Bronchial epithelial cell (primary cell): Measurements from ENCODE around the gene PHF14. TPM values are rescaled to one million over a fixed set of nuclear protein-coding genes. Genes with fewer than 3 reads are reported as not detected.
A peak's percentile ranks its signal among the peaks of the same experiment; 100 is the strongest.
"Not testable (repeated sequence)": the region's sequence is repeated elsewhere in the genome, so short reads cannot be mapped to it uniquely, and the experiment has no call there.

Experiments used
- DNase-seq: peaks from one replicate; pipeline ENCODE4 v3.0.0-alpha.2; 2010; ENCODE audit warnings: low read depth
- FAIRE-seq: peaks from 2 replicates; lab custom pipeline; 2011; peaks lifted over from hg19 to GRCh38; lab: Jason Lieb, UNC
- H3K27me3 ChIP-seq: 2 replicates; pipeline ENCODE4 v1.5.1; 2011; ENCODE audit warnings: low read length; ENCODE audit not compliant: control insufficient read depth, insufficient read depth
- H3K36me3 ChIP-seq: 2 replicates; pipeline ENCODE4 v1.5.1; 2011; ENCODE audit warnings: low read length; ENCODE audit not compliant: control insufficient read depth, insufficient read depth
- H3K4me3 ChIP-seq: 2 replicates; pipeline ENCODE4 v1.5.1; 2011; ENCODE audit warnings: mild to moderate bottlenecking, low read depth, low read length, control low read depth
- total RNA-seq: library from RNA; depleted of rRNA; stranded (reverse); fragments of >200 nt; gene quantifications from 2 replicates; pipeline ENCODE4 v1.2.1, GENCODE V29; 2014
- TF ChIP-seq, protein P1 (sequence below): IDR thresholded peaks from 2 replicates; pipeline ENCODE4 v1.5.1; 2011; ENCODE audit warnings: mild to moderate bottlenecking, moderate library complexity, low read length, control low read depth, inconsistent platforms; ENCODE audit not compliant: insufficient read depth, severe bottlenecking

Gene PHF14
- total RNA-seq: 14.8 and 17.4 TPM in 2 replicates

DNA sequence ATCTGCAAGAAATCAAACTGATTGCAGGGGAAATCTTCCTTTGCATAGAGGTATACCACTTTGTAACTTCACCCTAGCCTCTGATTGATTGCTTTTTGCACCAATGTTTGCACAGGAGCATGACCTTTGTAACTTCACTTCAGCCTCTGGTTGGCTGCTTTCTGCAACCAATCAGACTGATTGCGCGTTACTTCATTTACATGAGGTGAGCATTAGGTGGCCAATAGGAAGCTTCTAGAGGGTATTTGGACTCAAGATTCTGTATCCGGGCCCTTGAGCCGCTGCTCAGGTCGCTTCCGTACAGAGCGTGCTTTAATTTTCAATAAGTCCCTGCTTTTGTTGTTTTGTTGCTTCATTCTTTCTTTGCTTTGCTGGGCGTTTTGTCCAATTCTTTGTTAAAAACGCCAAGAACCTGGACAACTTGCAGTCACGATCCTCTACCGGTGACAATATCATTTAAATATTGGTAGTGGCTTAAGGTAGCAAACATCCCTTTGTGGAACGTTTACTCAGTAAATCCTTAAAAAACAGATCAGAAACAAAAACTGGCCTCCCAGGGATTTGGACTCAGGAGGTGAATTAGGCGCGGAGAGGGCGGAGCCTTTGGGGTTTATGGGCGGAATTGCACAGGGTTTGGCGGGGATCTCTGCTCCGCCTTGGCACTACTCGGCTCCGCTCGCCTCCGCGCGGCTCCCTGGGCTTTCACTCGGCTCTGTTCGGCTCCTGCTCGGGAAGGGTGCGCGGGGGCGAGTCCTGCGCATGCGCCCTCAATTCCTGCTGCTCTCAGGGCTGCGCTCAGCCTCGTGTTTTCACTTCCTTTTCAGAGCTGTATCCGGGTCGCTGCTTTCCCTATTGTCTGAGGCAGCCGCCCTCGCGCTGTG, at the start of gene PHF14:
TSS of gene PHF14 (plus strand) at position 812 of the 881 bp plus-strand sequence. CDS start 452 bp downstream, outside the sequence.
- peak; percentile 66 for FAIRE-seq
- H3K4me3 ChIP-seq: peak within 1 kb of the TSS; percentile 85
- peak; percentile 90 for DNase-seq
- H3K27me3 ChIP-seq: no peaks in the 10 kb centered on the region
- no peaks in the 10 kb centered on the region for H3K36me3 ChIP-seq
- TF ChIP-seq, protein P1, sequence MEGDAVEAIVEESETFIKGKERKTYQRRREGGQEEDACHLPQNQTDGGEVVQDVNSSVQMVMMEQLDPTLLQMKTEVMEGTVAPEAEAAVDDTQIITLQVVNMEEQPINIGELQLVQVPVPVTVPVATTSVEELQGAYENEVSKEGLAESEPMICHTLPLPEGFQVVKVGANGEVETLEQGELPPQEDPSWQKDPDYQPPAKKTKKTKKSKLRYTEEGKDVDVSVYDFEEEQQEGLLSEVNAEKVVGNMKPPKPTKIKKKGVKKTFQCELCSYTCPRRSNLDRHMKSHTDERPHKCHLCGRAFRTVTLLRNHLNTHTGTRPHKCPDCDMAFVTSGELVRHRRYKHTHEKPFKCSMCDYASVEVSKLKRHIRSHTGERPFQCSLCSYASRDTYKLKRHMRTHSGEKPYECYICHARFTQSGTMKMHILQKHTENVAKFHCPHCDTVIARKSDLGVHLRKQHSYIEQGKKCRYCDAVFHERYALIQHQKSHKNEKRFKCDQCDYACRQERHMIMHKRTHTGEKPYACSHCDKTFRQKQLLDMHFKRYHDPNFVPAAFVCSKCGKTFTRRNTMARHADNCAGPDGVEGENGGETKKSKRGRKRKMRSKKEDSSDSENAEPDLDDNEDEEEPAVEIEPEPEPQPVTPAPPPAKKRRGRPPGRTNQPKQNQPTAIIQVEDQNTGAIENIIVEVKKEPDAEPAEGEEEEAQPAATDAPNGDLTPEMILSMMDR: no peak

- TF ChIP-seq, protein P1: no peak
- Histone ChIP-seq H3K36me3 (no peaks in the 10 kb centered on the region), H3K27me3 (no peaks in the 10 kb centered on the region), H3K4me3 (no peak overlapping the region)
- no peak for FAIRE-seq
- peak; percentile 5 for DNase-seq
Observed at GRCh38 chr7:10924370-10924769, 49.3 kb upstream of the PHF14 start.

DNA sequence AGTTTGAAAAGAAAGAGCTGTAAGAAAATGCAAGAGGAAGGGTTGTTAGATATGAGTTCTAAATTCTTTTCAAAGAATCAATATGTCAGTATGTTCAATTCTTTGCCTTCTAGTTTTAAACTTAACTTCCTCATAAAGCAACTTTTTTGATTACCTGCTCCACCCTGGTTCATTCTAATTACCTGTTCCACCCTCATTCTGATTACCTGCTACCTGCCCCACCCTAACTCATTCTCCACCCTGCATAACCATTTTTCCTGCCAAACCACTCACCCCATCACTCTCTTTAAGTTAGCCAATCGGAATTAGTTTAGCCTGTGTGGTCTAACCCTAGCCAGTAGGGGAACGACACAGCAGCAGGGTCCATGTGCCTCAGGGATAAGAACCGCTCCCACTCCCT, 45.5 kb upstream of the PHF14 start:
- FAIRE-seq, H3K27me3 ChIP-seq, H3K36me3 ChIP-seq, DNase-seq, H3K4me3 ChIP-seq: not testable (repeated sequence)

GRCh38 chr7:10930551-10930950, 43.1 kb upstream of the PHF14 start:
- no peak for FAIRE-seq
- H3K36me3 ChIP-seq: no peaks in the 10 kb centered on the region
- DNase-seq: no peak
- TF ChIP-seq, protein P1: no peak
- H3K27me3 ChIP-seq: no peaks in the 10 kb centered on the region
- H3K4me3 ChIP-seq: no peak overlapping the region

- H3K4me3 ChIP-seq: no peak overlapping the region
- FAIRE-seq (no peak), DNase-seq (no peak)
- TF ChIP-seq, protein P1: no peak
- H3K27me3 ChIP-seq: no peaks in the 10 kb centered on the region
- no peaks in the 10 kb centered on the region for H3K36me3 ChIP-seq
Observed at GRCh38 chr7:10931161-10931560, 42.5 kb upstream of the PHF14 start.

- Histone ChIP-seq H3K4me3 (no peak overlapping the region), H3K36me3 (no peaks in the 10 kb centered on the region), H3K27me3 (no peaks in the 10 kb centered on the region)
- TF ChIP-seq, protein P1: no peak
- FAIRE-seq (no peak), DNase-seq (no peak)
Observed at GRCh38 chr7:10934292-10934691, 39.4 kb upstream of the PHF14 start.
